SK-N-SH treated with all-trans-retinoic acid at 6 μM for 48 hours (cell line): Measurements from ENCODE around the gene DNAJC10.

ENCODE experiments used
- ATAC-seq: fragments of 200-7000 bp; cut with Tn5 transposase; 3 replicates; pipeline ENCODE4 v1.9.1; 2020; ENCODE audit warnings: mild to moderate bottlenecking, moderate library complexity
- ARNTL ChIP-seq: fragments of 450-650 bp; formaldehyde crosslinking; IDR thresholded peaks from 2 replicates; pipeline ENCODE4 v1.5.0; 2020; ENCODE audit warnings: low read depth, mild to moderate bottlenecking, moderate library complexity, borderline replicate concordance
- BACH2 ChIP-seq: fragments of 250-450 bp; sonication (Bioruptor Pico); IDR thresholded peaks from 2 replicates; pipeline ENCODE4 v1.9.0; 2021; ENCODE audit warnings: mild to moderate bottlenecking, borderline replicate concordance
- CREB5 ChIP-seq: fragments of 250-450 bp; sonication (Bioruptor Pico); IDR thresholded peaks from 2 replicates; pipeline ENCODE4 v1.5.1; 2020; ENCODE audit warnings: low read depth, mild to moderate bottlenecking, moderate library complexity
- CSDC2 ChIP-seq: fragments of 250-450 bp; sonication (Bioruptor Pico); IDR thresholded peaks from 2 replicates; pipeline ENCODE4 v1.5.0; 2020; ENCODE audit warnings: mild to moderate bottlenecking, moderate library complexity
- ESRRG ChIP-seq: fragments of 250-450 bp; sonication (Bioruptor Pico); IDR thresholded peaks from 2 replicates; pipeline ENCODE4 v1.6.1; 2021; ENCODE audit warnings: mild to moderate bottlenecking
- GLIS3 ChIP-seq: fragments of 250-450 bp; sonication (Bioruptor Pico); IDR thresholded peaks from 2 replicates; pipeline ENCODE4 v1.5.0; 2020; ENCODE audit warnings: mild to moderate bottlenecking, moderate library complexity
- ISL1 ChIP-seq: fragments of 250-450 bp; sonication (Bioruptor Pico); IDR thresholded peaks from 2 replicates; pipeline ENCODE4 v2.1.2; 2022; ENCODE audit warnings: mild to moderate bottlenecking, moderate library complexity
- PATZ1 ChIP-seq: fragments of 250-450 bp; sonication (Bioruptor Pico); IDR thresholded peaks from 2 replicates; pipeline ENCODE4 v1.8.0; 2020; ENCODE audit warnings: mild to moderate bottlenecking, moderate library complexity, borderline replicate concordance
- POU6F1 ChIP-seq: fragments of 250-450 bp; sonication (Bioruptor Pico); IDR thresholded peaks from 2 replicates; pipeline ENCODE4 v1.8.0; 2021; ENCODE audit warnings: low read depth, mild to moderate bottlenecking, moderate library complexity, borderline replicate concordance
- RARB ChIP-seq: fragments of 250-450 bp; sonication (Bioruptor Pico); IDR thresholded peaks from 2 replicates; pipeline ENCODE4 v1.8.0; 2021; ENCODE audit warnings: mild to moderate bottlenecking, moderate library complexity
- SNAI2 ChIP-seq: fragments of 250-450 bp; sonication (Bioruptor Pico); IDR thresholded peaks from 2 replicates; pipeline ENCODE4 v1.5.0; 2020; ENCODE audit warnings: mild to moderate bottlenecking, moderate library complexity
- TCF4 ChIP-seq: fragments of 250-450 bp; sonication (Bioruptor Pico); IDR thresholded peaks from 2 replicates; pipeline ENCODE4 v1.8.0; 2021; ENCODE audit warnings: mild to moderate bottlenecking, moderate library complexity, borderline replicate concordance
- TOX ChIP-seq: fragments of 250-450 bp; sonication (Bioruptor Pico); IDR thresholded peaks from 2 replicates; pipeline ENCODE4 v1.8.0; 2021; ENCODE audit warnings: mild to moderate bottlenecking, moderate library complexity, borderline replicate concordance
- TSHZ2 ChIP-seq: fragments of 250-450 bp; sonication (Bioruptor Pico); IDR thresholded peaks from 2 replicates; pipeline ENCODE4 v1.5.0; 2020; ENCODE audit warnings: mild to moderate bottlenecking, moderate library complexity
- ZFP3 ChIP-seq: fragments of 250-450 bp; sonication (Bioruptor Pico); IDR thresholded peaks from 2 replicates; pipeline ENCODE4 v1.5.0; 2020; ENCODE audit warnings: mild to moderate bottlenecking, moderate library complexity
- ZFP30 ChIP-seq: fragments of 450-650 bp; formaldehyde crosslinking; IDR thresholded peaks from 2 replicates; pipeline ENCODE4 v1.5.0; 2022; ENCODE audit warnings: mild to moderate bottlenecking, moderate library complexity
- ZNF565 ChIP-seq: fragments of 450-650 bp; formaldehyde crosslinking; conservative IDR thresholded peaks from 2 replicates; pipeline ENCODE4 v1.5.0; 2020; ENCODE audit warnings: low read depth, mild to moderate bottlenecking, moderate library complexity
- ZNF70 ChIP-seq: fragments of 450-650 bp; formaldehyde crosslinking; IDR thresholded peaks from 2 replicates; pipeline ENCODE4 v1.5.0; 2020; ENCODE audit warnings: mild to moderate bottlenecking, moderate library complexity
- ZNF8 ChIP-seq: fragments of 450-650 bp; formaldehyde crosslinking; IDR thresholded peaks from 2 replicates; pipeline ENCODE4 v1.5.0; 2020; ENCODE audit warnings: mild to moderate bottlenecking, moderate library complexity

The DNAJC10 gene

GRCh38 chr2:182827182-182827879, 111.3 kb downstream of the DNAJC10 start:
- ATAC-seq = no peak
- TF ChIP-seq ZNF70 (no peak), SNAI2 (CRISPR knock-in tag) (no peak), TCF4 (no peak), ZFP3 (CRISPR knock-in tag) (no peak), ARNTL (CRISPR knock-in tag) (no peak), TOX (CRISPR knock-in tag) (no peak), ISL1 (no peak), CSDC2 (CRISPR knock-in tag) (no peak), ESRRG (no peak), GLIS3 (CRISPR knock-in tag) (no peak)
- TF ChIP-seq, all 23 proteins: peak for 0

- 0 out of 3 replicates have a peak, but pooled peaks have one; percentile 16 for ATAC-seq
- TF ChIP-seq TCF4 = peak; percentile 54; the same call in 1 of the 2 replicates
- TF ChIP-seq ZFP30 (CRISPR knock-in tag) = no peak
Observed at GRCh38 chr2:182831101-182831500, 115.0 kb downstream of the DNAJC10 start.

GRCh38 chr2:182831921-182832320, 115.9 kb downstream of the DNAJC10 start:
- no peak for ATAC-seq
- TF ChIP-seq SNAI2 (CRISPR knock-in tag) (no peak), ISL1 (no peak), ARNTL (CRISPR knock-in tag) (no peak), CREB5 (CRISPR knock-in tag) (no peak), RARB (no peak), TSHZ2 (no peak), POU6F1 (CRISPR knock-in tag) (no peak), PATZ1 (CRISPR knock-in tag) (no peak)

- TF ChIP-seq ZNF8 = no peak
Observed at GRCh38 chr2:182833084-182833854, 117.2 kb downstream of the DNAJC10 start.

GRCh38 chr2:182834293-182834692, 118.2 kb downstream of the DNAJC10 start:
- ATAC-seq = no peak
- no peak for TF ChIP-seq ZNF70
- TF ChIP-seq ARNTL (CRISPR knock-in tag) = no peak
- TF ChIP-seq CREB5 (CRISPR knock-in tag) = no peak
- no peak for TF ChIP-seq ZNF565 (CRISPR knock-in tag)
- TF ChIP-seq POU6F1 (CRISPR knock-in tag) = no peak
- TF ChIP-seq BACH2 (CRISPR knock-in tag) = no peak
- TF ChIP-seq ZNF8 = no peak
- no peak for TF ChIP-seq TSHZ2
- no peak for TF ChIP-seq ESRRG

More at GRCh38 chr2:182833084-182833854, 117.2 kb downstream of the DNAJC10 start:
- no peak for ATAC-seq
